Neuronal stem cell (in vitro differentiated cells): ENCODE results near the gene PRRX1.

Source experiments
- DNase-seq: peaks from one replicate; pipeline ENCODE4 v3.0.0-alpha.2; 2013; ENCODE audit warnings: low spot score
- H2AFZ ChIP-seq: one replicate; pipeline ENCODE4 v1.6.1; 2013; ENCODE audit warnings: mild to moderate bottlenecking, low read length, inconsistent platforms
- H2AK5ac ChIP-seq: 2 replicates; pipeline ENCODE4 v1.6.1; 2013; ENCODE audit warnings: low read depth, mild to moderate bottlenecking, inconsistent platforms, low read length, moderate library complexity, mixed read lengths
- H2BK120ac ChIP-seq: 2 replicates; pipeline ENCODE4 v1.6.1; 2013; ENCODE audit warnings: low read depth, mild to moderate bottlenecking, inconsistent platforms, low read length, moderate library complexity, mixed read lengths
- H2BK12ac ChIP-seq: one replicate; pipeline ENCODE4 v1.6.1; 2013; ENCODE audit warnings: low read length, inconsistent platforms
- H2BK15ac ChIP-seq: 2 replicates; pipeline ENCODE4 v1.6.1; 2013; ENCODE audit warnings: mild to moderate bottlenecking, low read length, inconsistent platforms, mixed read lengths
- H2BK5ac ChIP-seq: one replicate; pipeline ENCODE4 v1.6.1; 2013; ENCODE audit warnings: inconsistent platforms, mild to moderate bottlenecking, low read length, moderate library complexity
- H3K14ac ChIP-seq: one replicate; pipeline ENCODE4 v1.6.1; 2013; ENCODE audit warnings: low read length, inconsistent platforms
- H3K18ac ChIP-seq: 2 replicates; pipeline ENCODE4 v1.6.1; 2013; ENCODE audit warnings: low read length, inconsistent platforms
- H3K23ac ChIP-seq: 2 replicates; pipeline ENCODE4 v1.6.1; 2013; ENCODE audit warnings: low read depth, mild to moderate bottlenecking, mixed read lengths, low read length, inconsistent platforms; ENCODE audit not compliant: poor library complexity
- H3K27ac ChIP-seq: replicated peaks from 3 replicates; pipeline ENCODE4 v1.5.1; 2013; ENCODE audit warnings: low read length, inconsistent platforms
- H3K27me3 ChIP-seq, 3 experiments: 2 replicates each; pipeline ENCODE4 v1.6.1; 2013; ENCODE audit warnings: low read length in 3 of 3, mild to moderate bottlenecking in 2 of 3, inconsistent platforms in 1 of 3, low read depth in 1 of 3, mixed read lengths in 1 of 3, moderate library complexity in 1 of 3; ENCODE audit not compliant: control insufficient read depth in 3 of 3, insufficient read depth in 3 of 3
- H3K36me3 ChIP-seq, 2 donors: replicated peaks in 1 of 2; 2 replicates each; pipeline ENCODE4 v1.6.1; 2013; ENCODE audit warnings: low read length in 2 of 2; ENCODE audit not compliant: control insufficient read depth in 2 of 2, insufficient read depth in 2 of 2
- H3K4ac ChIP-seq: 2 replicates; pipeline ENCODE4 v1.6.1; 2013; ENCODE audit warnings: inconsistent platforms, mild to moderate bottlenecking, low read length, moderate library complexity
- H3K4me1 ChIP-seq, 2 donors: 1 replicate in 1 of 2; 2 replicates in 1 of 2; pipeline ENCODE4 v1.6.1; 2013; ENCODE audit warnings: low read length in 2 of 2, low read depth in 1 of 2; ENCODE audit not compliant: control insufficient read depth in 2 of 2, insufficient read depth in 1 of 2
- H3K4me2 ChIP-seq: one replicate; pipeline ENCODE4 v1.6.1; 2013; ENCODE audit warnings: mild to moderate bottlenecking, low read length, inconsistent platforms; ENCODE audit not compliant: insufficient read depth, poor library complexity, severe bottlenecking
- H3K4me3 ChIP-seq, 2 donors: 2 replicates each; pipeline ENCODE4 v1.5.1; 2013; ENCODE audit warnings: low read length in 2 of 2, mild to moderate bottlenecking in 2 of 2, inconsistent platforms in 1 of 2, moderate library complexity in 1 of 2
- H3K79me1 ChIP-seq: one replicate; pipeline ENCODE4 v1.6.1; 2013; ENCODE audit warnings: low read depth, mild to moderate bottlenecking, inconsistent platforms, low read length, moderate library complexity
- H3K9ac ChIP-seq: one replicate; pipeline ENCODE4 v1.6.1; 2013; ENCODE audit warnings: mild to moderate bottlenecking, low read depth, low read length, inconsistent platforms; ENCODE audit not compliant: poor library complexity
- H3K9me3 ChIP-seq, 2 donors: replicated peaks in 1 of 2; 2 replicates each; pipeline versions ENCODE3 to v1.6.1; 2013; ENCODE audit warnings: low read length in 2 of 2, mild to moderate bottlenecking in 2 of 2, inconsistent platforms in 1 of 2, low read depth in 1 of 2, mixed read lengths in 1 of 2, moderate library complexity in 1 of 2; ENCODE audit not compliant: control insufficient read depth in 2 of 2, insufficient read depth in 1 of 2
- H4K8ac ChIP-seq: one replicate; pipeline ENCODE4 v1.6.1; 2013; ENCODE audit warnings: low read depth, mild to moderate bottlenecking, inconsistent platforms, low read length, moderate library complexity
- H4K91ac ChIP-seq: one replicate; pipeline ENCODE4 v1.6.1; 2013; ENCODE audit warnings: low read length, low read depth, mild to moderate bottlenecking, inconsistent platforms; ENCODE audit not compliant: poor library complexity
- WGBS, 2 donors: extraction: QIAGEN DNeasy Blood & Tissue Kit; methylation state at CpG; one replicate each; pipeline ENCODE4 v1.1.7; 2013; ENCODE audit warnings: missing lambda C conversion rate in 2 of 2, mixed read lengths in 1 of 2; ENCODE audit not compliant: insufficient read length in 2 of 2, insufficient replicate concordance in 1 of 2; ENCODE audit errors: extremely low coverage in 2 of 2; 5-methylcytosine and 5-hydroxymethylcytosine counted together

PRRX1 gene

GRCh38 chr1:170735366-170736263 is 71.7 kb downstream of the PRRX1 start:
- H2BK120ac ChIP-seq = no peak overlapping the region
- H3K27ac ChIP-seq = no peak overlapping the region
- no peak overlapping the region for H2AFZ ChIP-seq
- no peak overlapping the region for H3K14ac ChIP-seq
- H3K9ac ChIP-seq = no peak overlapping the region
- no peak overlapping the region for H3K4me2 ChIP-seq
- no peak overlapping the region for H2BK12ac ChIP-seq
- no peak for DNase-seq
- H3K4ac ChIP-seq = no peak overlapping the region
- no peaks in the 10 kb centered on the region for H3K79me1 ChIP-seq
- H4K91ac ChIP-seq = no peak overlapping the region
- no peak overlapping the region for H3K23ac ChIP-seq
- peaks cover 0 to 3% of the 10 kb centered on the region in 2 donors for H3K4me1 ChIP-seq
- no peak overlapping the region for H4K8ac ChIP-seq
- H3K27me3 ChIP-seq = no peaks in the 10 kb centered on the region
- H3K18ac ChIP-seq = no peak overlapping the region
- H3K36me3 ChIP-seq = no peaks in the 10 kb centered on the region
- no peak overlapping the region for H2BK15ac ChIP-seq
- no peaks in the 10 kb centered on the region for H3K9me3 ChIP-seq
- no peak overlapping the region for H3K4me3 ChIP-seq
- no CpG with 5 or more reads among the region's 2 CpGs for WGBS, 2 donors
- H2BK5ac ChIP-seq = no peak overlapping the region
- no peak overlapping the region for H2AK5ac ChIP-seq

- Histone ChIP-seq H3K36me3 (no peaks in the 10 kb centered on the region), H3K9me3 (peaks cover 0 to 1% of the 10 kb centered on the region in 2 donors), H3K4me1 (peaks cover 0 to 3% of the 10 kb centered on the region in 2 donors), H2BK120ac (no peak overlapping the region), H2BK5ac (no peak overlapping the region), H3K4ac (no peak overlapping the region), H2BK12ac (no peak overlapping the region), H4K8ac (no peak overlapping the region), H2AK5ac (no peak overlapping the region), H3K14ac (no peak overlapping the region), H3K27me3 (no peaks in the 10 kb centered on the region), H3K9ac (no peak overlapping the region), H3K4me2 (no peak overlapping the region), H3K79me1 (no peaks in the 10 kb centered on the region), H3K27ac (no peak overlapping the region), H2AFZ (no peak overlapping the region), H2BK15ac (no peak overlapping the region), H3K4me3 (no peak overlapping the region), H3K18ac (no peak overlapping the region), H4K91ac (no peak overlapping the region), H3K23ac (no peak overlapping the region)
- no peak for DNase-seq
- WGBS, 2 donors = no CpG with 5 or more reads among the region's 1 CpG
These were observed 75.9 kb downstream of the PRRX1 start for GRCh38 chr1:170739803-170740202.

GRCh38 chr1:170741678-170742077 is 77.7 kb downstream of the PRRX1 start:
- no peak overlapping the region for H3K4me3 ChIP-seq
- no peak overlapping the region for H3K4ac ChIP-seq
- H3K79me1 ChIP-seq = no peaks in the 10 kb centered on the region
- H2BK5ac ChIP-seq = no peak overlapping the region
- H2BK12ac ChIP-seq = no peak overlapping the region
- H3K27me3 ChIP-seq = no peaks in the 10 kb centered on the region
- WGBS, 2 donors = no CpG with 5 or more reads among the region's 4 CpGs
- H3K9me3 ChIP-seq = peaks cover 0 to 1% of the 10 kb centered on the region in 2 donors
- H3K23ac ChIP-seq = no peak overlapping the region
- H3K27ac ChIP-seq = no peak overlapping the region
- H2AK5ac ChIP-seq = no peak overlapping the region
- H3K14ac ChIP-seq = no peak overlapping the region
- H3K18ac ChIP-seq = no peak overlapping the region
- no peak overlapping the region for H2BK120ac ChIP-seq
- no peak overlapping the region for H4K91ac ChIP-seq
- H3K9ac ChIP-seq = no peak overlapping the region
- no peaks in the 10 kb centered on the region for H3K4me1 ChIP-seq
- DNase-seq = no peak
- H2AFZ ChIP-seq = no peak overlapping the region
- H2BK15ac ChIP-seq = no peak overlapping the region
- H4K8ac ChIP-seq = no peak overlapping the region
- no peak overlapping the region for H3K4me2 ChIP-seq
- H3K36me3 ChIP-seq = no peaks in the 10 kb centered on the region

GRCh38 chr1:170742600-170742999 is 78.7 kb downstream of the PRRX1 start:
- Histone ChIP-seq H2BK120ac (no peak overlapping the region), H4K91ac (no peak overlapping the region), H3K23ac (no peak overlapping the region), H2BK5ac (no peak overlapping the region), H2AK5ac (no peak overlapping the region), H3K4me1 (no peaks in the 10 kb centered on the region), H3K36me3 (no peaks in the 10 kb centered on the region), H3K79me1 (no peaks in the 10 kb centered on the region), H3K9me3 (peaks cover 0 to 1% of the 10 kb centered on the region in 2 donors), H3K18ac (no peak overlapping the region), H2BK12ac (no peak overlapping the region), H3K27ac (no peak overlapping the region), H3K4me3 (no peak overlapping the region), H3K9ac (no peak overlapping the region), H3K27me3 (no peaks in the 10 kb centered on the region), H2BK15ac (no peak overlapping the region), H3K14ac (no peak overlapping the region), H3K4me2 (no peak overlapping the region), H2AFZ (no peak overlapping the region), H3K4ac (no peak overlapping the region), H4K8ac (no peak overlapping the region)
- DNase-seq = no peak
- no CpG with 5 or more reads among the region's 5 CpGs for WGBS, 2 donors
